GM23338 (cell line): ENCODE results near the gene DPYSL5. TPM values are rescaled to one million over a fixed set of nuclear protein-coding genes. Genes with fewer than 3 reads are reported as not detected.

Source experiments
- ATAC-seq: fragments of 200-7000 bp; cut with Tn5 transposase; 3 replicates; pipeline ENCODE4 v1.9.1; 2020
- DNase-seq: peaks from one replicate; pipeline ENCODE4 v3.0.0-alpha.2; 2015; ENCODE audit warnings: low spot score
- H2AFZ ChIP-seq: fragments of 200-600 bp; sonication (generic); 2 replicates; pipeline ENCODE4 v1.8.0; 2016; ENCODE audit warnings: antibody characterized with exemption, mild to moderate bottlenecking, moderate library complexity
- H3F3A ChIP-seq: fragments of 200-600 bp; sonication (generic); replicated peaks from 2 replicates; pipeline ENCODE4 v1.8.0; 2017; ENCODE audit warnings: antibody characterized with exemption, mixed run types, low read depth
- H3K27ac ChIP-seq: fragments of 200-600 bp; sonication (generic); 2 replicates; pipeline ENCODE4 v1.6.1; 2016; ENCODE audit warnings: low read depth
- H3K27me3 ChIP-seq: fragments of 200-600 bp; sonication (generic); 2 replicates; pipeline ENCODE4 v1.8.0; 2016; ENCODE audit warnings: mild to moderate bottlenecking, mixed run types, moderate library complexity; ENCODE audit not compliant: insufficient read depth
- H3K36me3 ChIP-seq: fragments of 200-600 bp; sonication (generic); 2 replicates; pipeline ENCODE4 v1.8.0; 2016; ENCODE audit warnings: mild to moderate bottlenecking; ENCODE audit not compliant: insufficient read depth
- H3K4me1 ChIP-seq: fragments of 200-600 bp; sonication (generic); 2 replicates; pipeline ENCODE4 v1.8.0; 2016; ENCODE audit warnings: mild to moderate bottlenecking, moderate library complexity; ENCODE audit not compliant: insufficient read depth
- H3K4me2 ChIP-seq: fragments of 200-600 bp; sonication (generic); 2 replicates; pipeline ENCODE4 v1.7.1; 2017; ENCODE audit warnings: mixed run types
- H3K4me3 ChIP-seq: fragments of 200-600 bp; sonication (generic); 2 replicates; pipeline ENCODE4 v1.6.1; 2016; ENCODE audit warnings: mixed run types
- H3K79me2 ChIP-seq: fragments of 200-600 bp; sonication (generic); replicated peaks from 2 replicates; pipeline ENCODE4 v1.8.0; 2017; ENCODE audit warnings: mild to moderate bottlenecking; ENCODE audit not compliant: insufficient read depth
- H3K9me2 ChIP-seq: fragments of 200-600 bp; sonication (generic); 2 replicates; pipeline ENCODE4 v1.8.0; 2017; ENCODE audit not compliant: insufficient read depth
- H4K20me1 ChIP-seq: fragments of 200-600 bp; sonication (generic); replicated peaks from 2 replicates; pipeline ENCODE4 v1.8.0; 2017; ENCODE audit warnings: mild to moderate bottlenecking; ENCODE audit not compliant: insufficient read depth
- H3K27ac Mint-ChIP-seq: 2 replicates; pipeline ENCODE4 v1.8.0; 2020; ENCODE audit warnings: inconsistent platforms, mild to moderate bottlenecking, moderate library complexity, mixed read lengths
- H3K27me3 Mint-ChIP-seq: 3 replicates; pipeline ENCODE4 v1.8.0; 2022; ENCODE audit warnings: low read depth, mild to moderate bottlenecking, moderate library complexity, mixed read lengths, inconsistent platforms; ENCODE audit not compliant: insufficient read depth, poor library complexity
- H3K36me3 Mint-ChIP-seq: 3 replicates; pipeline ENCODE4 v1.8.0; 2021; ENCODE audit warnings: low read depth, mild to moderate bottlenecking, inconsistent platforms, moderate library complexity, mixed read lengths
- H3K4me1 Mint-ChIP-seq: 3 replicates; pipeline ENCODE4 v1.8.0; 2020; ENCODE audit warnings: mild to moderate bottlenecking, inconsistent platforms, mixed read lengths
- H3K4me3 Mint-ChIP-seq: 3 replicates; pipeline ENCODE4 v1.8.0; 2021; ENCODE audit warnings: moderate library complexity, mild to moderate bottlenecking, inconsistent platforms, mixed read lengths
- H3K9me3 Mint-ChIP-seq: 3 replicates; pipeline ENCODE4 v1.8.0; 2020; ENCODE audit warnings: moderate library complexity, mild to moderate bottlenecking, inconsistent platforms, mixed read lengths
- CREB1 ChIP-seq: fragments of 250-450 bp; sonication (Bioruptor Pico); IDR thresholded peaks from 2 replicates; pipeline ENCODE4 v1.5.0; 2020; ENCODE audit warnings: low read depth, mild to moderate bottlenecking, moderate library complexity
- POLR2AphosphoS5 ChIP-seq: IDR thresholded peaks from 2 replicates; pipeline ENCODE4 v1.6.1; 2016; ENCODE audit warnings: antibody characterized with exemption, low read depth
- ZNF114 ChIP-seq: fragments of 250-450 bp; sonication (Bioruptor Pico); IDR thresholded peaks from 2 replicates; pipeline ENCODE4 v1.5.0; 2020; ENCODE audit warnings: mild to moderate bottlenecking, moderate library complexity
- ZNF331 ChIP-seq: fragments of 250-450 bp; sonication (Bioruptor Pico); IDR thresholded peaks from 2 replicates; pipeline ENCODE4 v1.5.0; 2020; ENCODE audit warnings: low read depth, mild to moderate bottlenecking, moderate library complexity
- ZNF462 ChIP-seq: fragments of 250-450 bp; sonication (Bioruptor Pico); IDR thresholded peaks from 2 replicates; pipeline ENCODE4 v1.5.0; 2020; ENCODE audit warnings: mild to moderate bottlenecking, moderate library complexity
- polyA plus RNA-seq: library from polyadenylated mRNA; unstranded; fragments of >200 nt; fragmentation: Nextera tagmentation; extraction: Ambion mirVana; gene quantifications from 2 replicates; pipeline ENCODE4 v1.2.1, GENCODE V29; 2016
- total RNA-seq: library from RNA; depleted of rRNA; stranded (reverse); fragments of >200 nt; shearing (Covaris generic); gene quantifications from 2 replicates; pipeline ENCODE4 v1.2.3, GENCODE V29; 2014

DPYSL5 gene
- total and polyA plus RNA-seq, 2 experiments from 2014 or later: 3.1 to 8.1 TPM

GRCh38 chr2:26985807-26986206, 137.9 kb downstream of the DPYSL5 start (continued):
- TF ChIP-seq ZNF462 (no peak), POLR2AphosphoS5 (no peak), ZNF114 (CRISPR knock-in tag) (no peak)

GRCh38 chr2:26986576-26986975, 138.6 kb downstream of the DPYSL5 start:
- Histone ChIP-seq H3K79me2 (no peaks in the 10 kb centered on the region), H3K4me1 (no peaks in the 10 kb centered on the region), H3F3A (no peaks in the 10 kb centered on the region), H3K27ac (no peak overlapping the region), H3K9me2 (no peaks in the 10 kb centered on the region), H3K4me3 (no peak overlapping the region), H3K27me3 (no peaks in the 10 kb centered on the region), H2AFZ (no peak overlapping the region), H3K36me3 (no peaks in the 10 kb centered on the region), H3K4me2 (no peak overlapping the region), H4K20me1 (no peaks in the 10 kb centered on the region; the same call in 1 of the 2 replicates)
- H3K4me3 Mint-ChIP-seq: no peak overlapping the region
- DNase-seq (no peak), ATAC-seq (no peak)
- peaks cover 2% of the 10 kb centered on the region; the same call in 2 of the 3 replicates for H3K4me1 Mint-ChIP-seq
- TF ChIP-seq CREB1 (CRISPR knock-in tag) (no peak), ZNF331 (CRISPR knock-in tag) (no peak), ZNF462 (no peak)
- H3K27ac Mint-ChIP-seq: no peak overlapping the region
- no peaks in the 10 kb centered on the region for H3K36me3 Mint-ChIP-seq
- peaks cover 1% of the 10 kb centered on the region for H3K27me3 Mint-ChIP-seq
- H3K9me3 Mint-ChIP-seq: no peaks in the 10 kb centered on the region
